HCT116 (cell line): ENCODE measurements around the gene SIAE. TPM values are rescaled to one million over a fixed set of nuclear protein-coding genes. Genes with fewer than 3 reads are reported as not detected.

Experiments used
- ATAC-seq: fragments of 200-7000 bp; cut with Tn5 transposase; 2 replicates; pipeline ENCODE4 v1.9.1; 2020; ENCODE audit warnings: mild to moderate bottlenecking, moderate library complexity
- BruUV-seq: library from RNA; stranded (reverse); fragments of 400-500 nt; replicated peaks from 2 replicates; lab custom pipeline; 2021; lab: Mats Ljungman, UMichigan
- CTCF ChIA-PET: fragments of 300-600 bp; sonication (Branson Sonifier 250); formaldehyde crosslinking; loops from one replicate; lab custom pipeline; 2021; ENCODE audit warnings: antibody characterized with exemption; lab: Charles Lee
- POLR2A ChIA-PET: fragments of 300-600, 350-600 bp; sonication (Branson Sonifier 250); formaldehyde crosslinking; loops from one replicate; lab custom pipeline; 2021; ENCODE audit warnings: antibody characterized with exemption; lab: Charles Lee
- RAD21 ChIA-PET, 2 experiments: fragments of 300-600 bp; sonication (Branson Sonifier 250); formaldehyde crosslinking; loops; one replicate each; lab custom pipeline; 2023; ENCODE audit warnings: low total read pairs in 2 of 2; ENCODE audit not compliant: uncharacterized antibody in 2 of 2, unreplicated experiment in 2 of 2, low non-redundant PET in 1 of 2; lab: Charles Lee
- DNase-seq: peaks from one replicate; pipeline ENCODE4 v3.0.0-alpha.2; 2010; ENCODE audit warnings: low read depth, low spot score
- H2AFZ ChIP-seq: fragments of 200-600 bp; shearing (Covaris generic), sonication (generic); 2 replicates; pipeline ENCODE4 v1.6.1; 2017; ENCODE audit warnings: low read depth, mixed run types, mixed read lengths, antibody characterized with exemption, low read length; ENCODE audit not compliant: poor library complexity, severe bottlenecking
- H3K27ac ChIP-seq: 2 replicates; pipeline ENCODE4 v1.5.1; 2012; ENCODE audit warnings: low read depth, low read length
- H3K27me3 ChIP-seq: fragments of 200-600 bp; sonication (generic); 2 replicates; pipeline ENCODE4 v1.6.1; 2016; ENCODE audit warnings: mixed run types, low read length, mixed read lengths; ENCODE audit not compliant: insufficient read depth
- H3K36me3 ChIP-seq, 2 experiments: fragments of 200-500 bp in 1 of 2; fragments of 200-600 bp in 1 of 2; sonication (Bioruptor generic) in 1 of 2; sonication (generic) in 1 of 2; 2 replicates each; pipeline versions ENCODE4 v1.5.1 to v1.6.1; 2014 to 2016; ENCODE audit warnings: low read length in 2 of 2, inconsistent platforms in 1 of 2, mixed read lengths in 1 of 2, mixed run types in 1 of 2; ENCODE audit not compliant: insufficient read depth in 2 of 2, control insufficient read depth in 1 of 2
- H3K4me1 ChIP-seq, 2 experiments: fragments of 200-600 bp in 1 of 2; sonication (generic) in 1 of 2; 2 replicates each; pipeline versions ENCODE4 v1.5.1 to v1.6.1; 2012 to 2017; ENCODE audit warnings: low read length in 2 of 2, inconsistent platforms in 1 of 2, mild to moderate bottlenecking in 1 of 2, mixed read lengths in 1 of 2, mixed run types in 1 of 2, moderate library complexity in 1 of 2; ENCODE audit not compliant: insufficient read depth in 2 of 2, control insufficient read depth in 1 of 2
- H3K4me2 ChIP-seq: fragments of 200-600 bp; sonication (generic); 2 replicates; pipeline ENCODE4 v1.6.1; 2017; ENCODE audit warnings: mixed run types, low read length, mixed read lengths
- H3K4me3 ChIP-seq, 2 experiments: fragments of 200-600 bp in 1 of 2; sonication (generic) in 1 of 2; replicated peaks in 1 of 2; 2 replicates each; pipeline ENCODE4 v1.5.1; 2011 to 2016; ENCODE audit warnings: low read length in 2 of 2, control low read depth in 1 of 2, low read depth in 1 of 2, mild to moderate bottlenecking in 1 of 2, mixed read lengths in 1 of 2, mixed run types in 1 of 2
- H3K79me2 ChIP-seq: fragments of 200-600 bp; sonication (generic); 2 replicates; pipeline ENCODE4 v1.6.1; 2017; ENCODE audit warnings: mild to moderate bottlenecking, mixed run types, low read length, moderate library complexity, mixed read lengths; ENCODE audit not compliant: insufficient read depth
- H3K9ac ChIP-seq: fragments of 200-600 bp; sonication (generic); 2 replicates; pipeline ENCODE4 v1.6.1; 2016; ENCODE audit warnings: low read length, mixed read lengths
- H3K9me2 ChIP-seq: fragments of 200-600 bp; sonication (generic), shearing (Covaris generic); 2 replicates; pipeline ENCODE4 v1.6.1; 2017; ENCODE audit warnings: mixed run types, mild to moderate bottlenecking, moderate library complexity; ENCODE audit not compliant: insufficient read depth
- H3K9me3 ChIP-seq, 2 experiments: fragments of 200-500 bp in 1 of 2; fragments of 200-600 bp in 1 of 2; sonication (Bioruptor generic) in 1 of 2; sonication (generic) in 1 of 2; 2 replicates each; pipeline ENCODE4 v1.6.1; 2014 to 2017; ENCODE audit warnings: low read length in 2 of 2, mixed read lengths in 2 of 2, inconsistent platforms in 1 of 2, low read depth in 1 of 2, mild to moderate bottlenecking in 1 of 2, mixed run types in 1 of 2, moderate library complexity in 1 of 2; ENCODE audit not compliant: control insufficient read depth in 1 of 2, insufficient read depth in 1 of 2
- H4K20me1 ChIP-seq: fragments of 200-600 bp; sonication (generic), shearing (Covaris generic); 2 replicates; pipeline ENCODE4 v1.6.1; 2017; ENCODE audit warnings: mixed run types, mild to moderate bottlenecking, moderate library complexity; ENCODE audit not compliant: insufficient read depth
- ATF3 ChIP-seq: IDR thresholded peaks from 2 replicates; pipeline ENCODE4 v1.6.1; 2012
- CBX3 ChIP-seq: IDR thresholded peaks from 2 replicates; pipeline ENCODE4 v1.6.1; 2012; ENCODE audit warnings: low read depth
- CEBPB ChIP-seq: IDR thresholded peaks from 2 replicates; pipeline ENCODE4 v1.6.1; 2012; ENCODE audit warnings: low read depth
- CTCF ChIP-seq, 3 experiments: fragments of 200-600 bp in 1 of 3; sonication (generic) in 1 of 3; IDR thresholded peaks in 2 of 3; conservative IDR thresholded peaks in 1 of 3; 2 replicates each; pipeline ENCODE4 v1.5.1; 2012 to 2017; ENCODE audit warnings: low read depth in 2 of 3, low read length in 2 of 3, antibody characterized with exemption in 1 of 3, borderline replicate concordance in 1 of 3, control low read depth in 1 of 3, mild to moderate bottlenecking in 1 of 3, mixed read lengths in 1 of 3, mixed run types in 1 of 3, moderate library complexity in 1 of 3; ENCODE audit not compliant: insufficient read depth in 1 of 3
- EGR1 ChIP-seq: IDR thresholded peaks from 2 replicates; pipeline ENCODE4 v1.6.1; 2012; ENCODE audit warnings: low read depth
- ELF1 ChIP-seq: IDR thresholded peaks from 2 replicates; pipeline ENCODE4 v1.6.1; 2012; ENCODE audit warnings: low read depth, borderline replicate concordance
- EZH2 ChIP-seq: fragments of 200-600 bp; sonication (generic); IDR thresholded peaks from 2 replicates; pipeline ENCODE4 v1.6.1; 2017; ENCODE audit warnings: antibody characterized with exemption, mixed run types
- EZH2phosphoT487 ChIP-seq: fragments of 200-600 bp; IDR thresholded peaks from 2 replicates; pipeline ENCODE4 v1.6.1; 2018; ENCODE audit warnings: antibody characterized with exemption, borderline replicate concordance
- FOSL1 ChIP-seq: IDR thresholded peaks from 2 replicates; pipeline ENCODE4 v1.6.1; 2012; ENCODE audit warnings: low read depth
- MAX ChIP-seq: IDR thresholded peaks from 2 replicates; pipeline ENCODE4 v1.6.1; 2012
- POLR2A ChIP-seq: IDR thresholded peaks from 2 replicates; pipeline ENCODE4 v1.7.0; 2011; ENCODE audit warnings: borderline replicate concordance; ENCODE audit not compliant: insufficient read depth, insufficient read length; ENCODE audit errors: extremely low read depth
- POLR2AphosphoS5 ChIP-seq: IDR thresholded peaks from 2 replicates; pipeline ENCODE4 v1.6.1; 2011; ENCODE audit warnings: mild to moderate bottlenecking, low read depth, low read length, moderate library complexity
- RAD21 ChIP-seq: IDR thresholded peaks from 2 replicates; pipeline ENCODE4 v1.6.1; 2012; ENCODE audit warnings: low read depth, mild to moderate bottlenecking
- SRF ChIP-seq: IDR thresholded peaks from 2 replicates; pipeline ENCODE4 v1.6.1; 2012; ENCODE audit warnings: low read depth
- TCF7L2 ChIP-seq: IDR thresholded peaks from 2 replicates; pipeline ENCODE4 v1.7.0; 2011; ENCODE audit warnings: borderline replicate concordance, inconsistent platforms; ENCODE audit not compliant: insufficient read depth, insufficient read length; ENCODE audit errors: extremely low read depth
- YY1 ChIP-seq: IDR thresholded peaks from 2 replicates; pipeline ENCODE4 v1.6.1; 2011; ENCODE audit warnings: low read length, low read depth, moderate library complexity, mild to moderate bottlenecking; ENCODE audit not compliant: insufficient replicate concordance; ENCODE audit errors: extremely low read depth
- ZBTB33 ChIP-seq: IDR thresholded peaks from 2 replicates; pipeline ENCODE4 v1.6.1; 2011; ENCODE audit warnings: mild to moderate bottlenecking, low read length, moderate library complexity; ENCODE audit not compliant: insufficient replicate concordance; ENCODE audit errors: extremely low read depth
- ZFX ChIP-seq: fragments of 450-650 bp; IDR thresholded peaks from 2 replicates; pipeline ENCODE4 v1.6.1; 2017
- ZNF274 ChIP-seq: fragments of 200-500 bp; sonication (Bioruptor generic); IDR thresholded peaks from 2 replicates; pipeline ENCODE4 v1.6.1; 2014; ENCODE audit warnings: mild to moderate bottlenecking, low read depth, low read length, inconsistent platforms
- intact Hi-C: fragments of 100-400 bp; cut with micrococcal nuclease; formaldehyde crosslinking; loops from 2 replicates; pipeline ENCODE4 v1.10.0; 2022
- total RNA-seq: library from RNA; stranded (reverse); gene quantifications from one replicate; pipeline ENCODE4 v1.2.1, GENCODE V29; 2021; ENCODE audit not compliant: unreplicated experiment

SIAE gene
- total RNA-seq, 1 experiment from 2014 or later = 39.2 TPM

- no peaks in the 10 kb centered on the region for H3K79me2 ChIP-seq
- no peaks in the 10 kb centered on the region for H3K27me3 ChIP-seq
- intact Hi-C loops = no loop called here
- POLR2A ChIA-PET = no interaction called here
- no peaks in the 10 kb centered on the region for H3K9me2 ChIP-seq
- H3K36me3 ChIP-seq = no peaks in the 10 kb centered on the region
- no peaks in the 10 kb centered on the region for H4K20me1 ChIP-seq
- no peaks in the 10 kb centered on the region for H3K9me3 ChIP-seq
- CTCF ChIA-PET = no interaction called here
- H3K4me1 ChIP-seq = no peaks in the 10 kb centered on the region
- DNase-seq = no peak
- no peak overlapping the region for H2AFZ ChIP-seq
- BruUV-seq = no TSS peak
- TF ChIP-seq YY1 = no peak
- TF ChIP-seq ELF1 = no peak
- TF ChIP-seq ZFX = no peak
- TF ChIP-seq POLR2A = no peak
- ATAC-seq = no peak
- RAD21 ChIA-PET = no interaction called here
- H3K9ac ChIP-seq = no peak overlapping the region
- H3K4me2 ChIP-seq = no peak overlapping the region
- H3K4me3 ChIP-seq = no peak overlapping the region
- H3K27ac ChIP-seq = no peak overlapping the region
These were observed 26.0 kb upstream of the SIAE start for GRCh38 chr11:124699547-124699946.

GRCh38 chr11:124693142-124693541, 19.6 kb upstream of the SIAE start:
- H3K9ac ChIP-seq = no peak overlapping the region
- RAD21 ChIA-PET = no interaction called here
- intact Hi-C loops = no loop called here
- no peaks in the 10 kb centered on the region for H3K4me1 ChIP-seq
- H3K27ac ChIP-seq = no peak overlapping the region
- no peaks in the 10 kb centered on the region for H3K36me3 ChIP-seq
- H3K4me3 ChIP-seq = no peak overlapping the region
- DNase-seq = no peak
- ATAC-seq = no peak
- CTCF ChIA-PET = no interaction called here
- H3K4me2 ChIP-seq = no peak overlapping the region
- POLR2A ChIA-PET = no interaction called here
- no peak overlapping the region for H2AFZ ChIP-seq
- H3K9me3 ChIP-seq = no peaks in the 10 kb centered on the region
- no TSS peak for BruUV-seq
- no peaks in the 10 kb centered on the region for H4K20me1 ChIP-seq
- H3K27me3 ChIP-seq = no peaks in the 10 kb centered on the region
- H3K79me2 ChIP-seq = no peaks in the 10 kb centered on the region
- no peaks in the 10 kb centered on the region for H3K9me2 ChIP-seq
- no peak for TF ChIP-seq RAD21
- TF ChIP-seq CBX3 = no peak
- TF ChIP-seq ATF3 = no peak
- TF ChIP-seq ELF1 = no peak
- no peak for TF ChIP-seq EGR1
- no peak for TF ChIP-seq CTCF (IDR thresholded peaks at IDR 0.05 in 2 of 3, conservative IDR thresholded peaks at IDR 0.05 in 1 of 3; ENCODE audit: borderline replicate concordance in 1 of 3, insufficient read depth in 1 of 3, low read depth in 2 of 3, low read length in 2 of 3)
- TF ChIP-seq CEBPB = no peak
- no peak for TF ChIP-seq ZNF274
- TF ChIP-seq FOSL1 = no peak
- no peak for TF ChIP-seq ZBTB33
- no peak for TF ChIP-seq SRF
- no peak for TF ChIP-seq POLR2A
- TF ChIP-seq MAX = no peak
- no peak for TF ChIP-seq EZH2phosphoT487
- TF ChIP-seq TCF7L2 = no peak
- no peak for TF ChIP-seq POLR2AphosphoS5
- TF ChIP-seq EZH2 = no peak
